GM12878 (cell line): ENCODE results near the gene ITGB2. TPM values are rescaled to one million over a fixed set of nuclear protein-coding genes. Genes with fewer than 3 reads are reported as not detected.

Source experiments
- ATAC-seq: fragments of 200-7000 bp; cut with Tn5 transposase; 3 replicates; pipeline ENCODE4 v1.9.1; 2020; ENCODE audit warnings: mild to moderate bottlenecking, moderate library complexity
- BruUV-seq: library from RNA; stranded (reverse); fragments of 400-500 nt; replicated peaks from 2 replicates; lab custom pipeline; 2021; lab: Mats Ljungman, UMichigan
- CTCF ChIA-PET: fragments of 300-600 bp; sonication (Branson Sonifier 250); formaldehyde crosslinking; extraction: SDS; loops from one replicate; lab custom pipeline; 2021; ENCODE audit warnings: inconsistent platforms; lab: Yijun Ruan, JAX
- POLR2A ChIA-PET: fragments of 350-600 bp; formaldehyde crosslinking; extraction: SDS; loops from one replicate; lab custom pipeline; 2021; ENCODE audit warnings: inconsistent platforms; lab: Charles Lee
- RAD21 ChIA-PET: fragments of 300-600 bp; sonication (Branson Sonifier 250); formaldehyde crosslinking; loops from one replicate; lab custom pipeline; 2023; ENCODE audit warnings: antibody characterized with exemption; ENCODE audit not compliant: unreplicated experiment; lab: Charles Lee
- SMC1A ChIA-PET: fragments of 300-600 bp; sonication (Branson Sonifier 250); formaldehyde crosslinking; loops from one replicate; lab custom pipeline; 2023; ENCODE audit not compliant: unreplicated experiment, uncharacterized antibody; lab: Charles Lee
- DNase-seq: peaks from one replicate; pipeline ENCODE4 v3.0.0-alpha.2; 2011; ENCODE audit warnings: low read depth, low spot score
- FAIRE-seq: peaks from 3 replicates; lab custom pipeline; 2011; peaks lifted over from hg19 to GRCh38; lab: Jason Lieb, UNC
- H2AFZ ChIP-seq: 2 replicates; pipeline ENCODE4 v1.6.0; 2011; ENCODE audit warnings: low read depth, low read length, control low read depth; ENCODE audit not compliant: control insufficient read depth
- H3K27ac ChIP-seq: 2 replicates; pipeline ENCODE4 v1.5.1; 2011; ENCODE audit warnings: control low read depth; ENCODE audit not compliant: control insufficient read depth, insufficient read depth
- H3K27me3 ChIP-seq, 2 experiments: replicated peaks in 1 of 2; 2 replicates each; pipeline versions ENCODE4 v1.6.0 to v1.6.1; 2011; ENCODE audit warnings: low read length in 1 of 2; ENCODE audit not compliant: control insufficient read depth in 2 of 2, insufficient read depth in 2 of 2
- H3K36me3 ChIP-seq, 2 experiments: 2 replicates each; pipeline ENCODE4 v1.5.1; 2011; ENCODE audit warnings: low read length in 1 of 2; ENCODE audit not compliant: control insufficient read depth in 2 of 2, insufficient read depth in 2 of 2
- H3K4me1 ChIP-seq: 2 replicates; pipeline ENCODE4 v1.6.1; 2011; ENCODE audit warnings: mild to moderate bottlenecking, low read length, moderate library complexity, mixed read lengths; ENCODE audit not compliant: control insufficient read depth, insufficient read depth
- H3K4me2 ChIP-seq: 2 replicates; pipeline ENCODE4 v1.6.0; 2011; ENCODE audit warnings: control low read depth; ENCODE audit not compliant: control insufficient read depth, insufficient read depth
- H3K4me3 ChIP-seq: fragments of 200-600 bp; sonication (generic); 2 replicates; pipeline ENCODE4 v1.5.1; 2016
- H3K79me2 ChIP-seq: 2 replicates; pipeline ENCODE4 v1.6.0; 2011; ENCODE audit warnings: low read length; ENCODE audit not compliant: control insufficient read depth, insufficient read depth
- H3K9ac ChIP-seq: 2 replicates; pipeline ENCODE4 v1.8.0; 2011; ENCODE audit warnings: low read length, control low read depth, mixed read lengths; ENCODE audit not compliant: control insufficient read depth, insufficient read depth
- H3K9me3 ChIP-seq: replicated peaks from 3 replicates; pipeline ENCODE4 v1.5.1; 2011; ENCODE audit warnings: mild to moderate bottlenecking, low read length; ENCODE audit not compliant: control insufficient read depth, insufficient read depth
- H4K20me1 ChIP-seq: 2 replicates; pipeline ENCODE4 v1.6.0; 2011; ENCODE audit not compliant: control insufficient read depth, insufficient read depth
- NFXL1 ChIP-seq: fragments of 450-650 bp; IDR thresholded peaks from 2 replicates; pipeline ENCODE4 v1.6.1; 2017; ENCODE audit warnings: antibody characterized with exemption, mild to moderate bottlenecking, borderline replicate concordance
- TARDBP ChIP-seq: IDR thresholded peaks from 2 replicates; pipeline ENCODE4 v1.6.1; 2016; ENCODE audit warnings: borderline replicate concordance
- WRNIP1 ChIP-seq: IDR thresholded peaks from 2 replicates; pipeline ENCODE4 v1.6.1; 2011; ENCODE audit warnings: low read depth, low read length, improper control_type of control experiment, borderline replicate concordance
- WGBS: methylation state at CpG from one replicate; pipeline ENCODE4 v1.1.6; 2016; ENCODE audit warnings: low lambda C conversion rate; ENCODE audit not compliant: insufficient replicate concordance, insufficient coverage; ENCODE audit errors: missing lambda C conversion rate; 5-methylcytosine and 5-hydroxymethylcytosine counted together
- in situ Hi-C: fragments of 300-500 bp; cut with MboI; formaldehyde crosslinking; loops from 9 replicates; pipeline ENCODE4 v1.14.3; 2018; ENCODE audit warnings: mixed read lengths
- intact Hi-C: fragments of 100-400 bp; cut with micrococcal nuclease; formaldehyde crosslinking; loops from one replicate; pipeline ENCODE4 v1.14.2; 2022; ENCODE audit not compliant: unreplicated experiment
- polyA plus RNA-seq, 11 experiments: library from polyadenylated mRNA; depleted of rRNA in 4 of 11; unstranded in 6 of 11; stranded (reverse) in 5 of 11; fragments of >200 nt; fragmentation: Nextera tagmentation in 4 of 11; fragmentation: Illumina TruSeq in 1 of 11; extraction: Ambion mirVana in 4 of 11; extraction: Trizol in 1 of 11; gene quantifications; 1 replicate in 1 of 11; 2 replicates in 10 of 11; pipeline versions ENCODE4 v1.2.1 to v1.2.3, GENCODE V29; 2011 to 2016; ENCODE audit warnings: inconsistent platforms in 2 of 11, missing spikeins in 2 of 11, low read depth in 1 of 11
- total RNA-seq, 4 experiments: library from RNA; depleted of rRNA in 3 of 4; stranded (reverse); fragments of >200 nt in 3 of 4; fragmentation: Illumina TruSeq in 1 of 4; extraction: Trizol in 1 of 4; gene quantifications; 2 replicates each; pipeline versions ENCODE4 v1.2.1 to v1.2.3, GENCODE V29; 2013 to 2021
- TF ChIP-seq, protein P1 (sequence below): fragments of 450-650 bp; IDR thresholded peaks from 2 replicates; pipeline ENCODE4 v1.6.1; 2017; ENCODE audit warnings: mild to moderate bottlenecking, moderate library complexity
- TF ChIP-seq, protein P2 (sequence below): fragments of 450-650 bp; IDR thresholded peaks from 2 replicates; pipeline ENCODE4 v1.6.1; 2016; ENCODE audit warnings: mild to moderate bottlenecking

The ITGB2 gene
- total and polyA plus RNA-seq, 10 of the 15 experiments (the other 5 are each of a cell fraction or from before 2014, with no cell fraction given), result 8.0 to 172 (median 58.9) TPM

DNA sequence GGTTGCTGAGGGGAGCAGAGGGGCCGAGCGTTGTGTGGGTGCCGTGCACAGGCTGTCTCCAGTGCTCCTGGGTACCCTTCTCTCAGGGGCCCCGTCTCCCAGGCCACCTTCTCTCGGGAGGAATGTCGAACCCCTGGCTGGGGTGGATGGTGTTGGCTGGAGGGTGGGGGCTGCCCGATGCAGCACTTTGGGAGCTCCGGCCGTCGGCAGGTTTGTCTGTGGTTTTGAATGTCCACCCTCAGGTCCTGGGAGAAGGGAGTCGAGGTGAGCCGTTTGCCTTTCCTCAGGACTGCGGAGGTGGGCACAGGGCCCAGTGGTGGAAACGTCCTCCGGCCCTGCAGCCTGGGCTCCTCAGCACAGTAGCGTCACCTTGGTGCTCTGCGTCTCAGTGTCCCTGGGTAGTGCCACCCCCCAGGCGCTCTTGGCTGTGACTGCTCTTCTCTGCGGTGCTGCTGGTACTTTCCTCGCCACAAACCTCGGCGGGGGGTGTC lies 33.6 kb upstream of the ITGB2 start (continued):
- TF ChIP-seq, protein P1, sequence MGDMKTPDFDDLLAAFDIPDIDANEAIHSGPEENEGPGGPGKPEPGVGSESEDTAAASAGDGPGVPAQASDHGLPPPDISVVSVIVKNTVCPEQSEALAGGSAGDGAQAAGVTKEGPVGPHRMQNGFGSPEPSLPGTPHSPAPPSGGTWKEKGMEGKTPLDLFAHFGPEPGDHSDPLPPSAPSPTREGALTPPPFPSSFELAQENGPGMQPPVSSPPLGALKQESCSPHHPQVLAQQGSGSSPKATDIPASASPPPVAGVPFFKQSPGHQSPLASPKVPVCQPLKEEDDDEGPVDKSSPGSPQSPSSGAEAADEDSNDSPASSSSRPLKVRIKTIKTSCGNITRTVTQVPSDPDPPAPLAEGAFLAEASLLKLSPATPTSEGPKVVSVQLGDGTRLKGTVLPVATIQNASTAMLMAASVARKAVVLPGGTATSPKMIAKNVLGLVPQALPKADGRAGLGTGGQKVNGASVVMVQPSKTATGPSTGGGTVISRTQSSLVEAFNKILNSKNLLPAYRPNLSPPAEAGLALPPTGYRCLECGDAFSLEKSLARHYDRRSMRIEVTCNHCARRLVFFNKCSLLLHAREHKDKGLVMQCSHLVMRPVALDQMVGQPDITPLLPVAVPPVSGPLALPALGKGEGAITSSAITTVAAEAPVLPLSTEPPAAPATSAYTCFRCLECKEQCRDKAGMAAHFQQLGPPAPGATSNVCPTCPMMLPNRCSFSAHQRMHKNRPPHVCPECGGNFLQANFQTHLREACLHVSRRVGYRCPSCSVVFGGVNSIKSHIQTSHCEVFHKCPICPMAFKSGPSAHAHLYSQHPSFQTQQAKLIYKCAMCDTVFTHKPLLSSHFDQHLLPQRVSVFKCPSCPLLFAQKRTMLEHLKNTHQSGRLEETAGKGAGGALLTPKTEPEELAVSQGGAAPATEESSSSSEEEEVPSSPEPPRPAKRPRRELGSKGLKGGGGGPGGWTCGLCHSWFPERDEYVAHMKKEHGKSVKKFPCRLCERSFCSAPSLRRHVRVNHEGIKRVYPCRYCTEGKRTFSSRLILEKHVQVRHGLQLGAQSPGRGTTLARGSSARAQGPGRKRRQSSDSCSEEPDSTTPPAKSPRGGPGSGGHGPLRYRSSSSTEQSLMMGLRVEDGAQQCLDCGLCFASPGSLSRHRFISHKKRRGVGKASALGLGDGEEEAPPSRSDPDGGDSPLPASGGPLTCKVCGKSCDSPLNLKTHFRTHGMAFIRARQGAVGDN, result no peak

DNA sequence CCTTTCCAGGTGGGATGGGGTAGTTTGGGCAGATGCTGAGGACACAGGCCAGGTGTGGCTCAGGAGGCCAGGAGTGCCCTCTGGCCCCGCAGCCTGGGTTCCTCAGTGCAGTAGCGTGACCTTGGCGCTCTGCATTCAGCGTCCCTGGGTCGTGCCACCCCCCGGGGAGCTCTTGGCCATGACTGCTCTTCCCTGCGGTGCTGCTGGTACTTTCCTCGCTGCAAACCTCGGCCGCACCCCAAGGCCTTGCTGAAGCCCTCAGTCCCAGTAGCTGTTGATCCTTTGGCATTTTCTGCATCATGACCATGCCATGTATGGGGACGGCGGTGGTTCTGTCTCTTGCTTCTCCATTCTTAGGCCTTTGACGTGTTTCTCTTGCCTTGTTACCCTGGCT lies 32.9 kb upstream of the ITGB2 start:
- intact Hi-C loops (no loop called here), in situ Hi-C loops (no loop called here)
- no peak overlapping the region for H3K9ac ChIP-seq
- no peaks in the 10 kb centered on the region for H3K4me1 ChIP-seq
- ChIA-PET CTCF (interaction anchor here (2.4 to 7.2 kb wide), 2 partner anchors 176 to 184 kb away, joined by 18 to 47 read pairs; no protein-coding TSS in a partner anchor), POLR2A (no interaction called here), RAD21 (interaction anchor here (1.2 to 11.2 kb wide), 3 partner anchors 12 to 185 kb away, joined by 4 to 141 read pairs (median 104); no protein-coding TSS in a partner anchor), SMC1A (interaction anchor here (0.8 kb wide), 1 partner anchor 185 kb away, joined by 3 read pairs; no protein-coding TSS in a partner anchor)
- peaks cover 6% of the 10 kb centered on the region; the same call in 1 of the 2 replicates for H4K20me1 ChIP-seq
- H3K4me3 ChIP-seq, result no peak overlapping the region
- DNase-seq, result no peak
- H3K79me2 ChIP-seq, result peaks cover 5% of the 10 kb centered on the region
- H2AFZ ChIP-seq, result no peak overlapping the region
- ATAC-seq, result no peak
- FAIRE-seq, result no peak
- no peaks in the 10 kb centered on the region for H3K9me3 ChIP-seq
- H3K36me3 ChIP-seq, result peaks cover 6 to 42% of the 10 kb centered on the region in 2 experiments; a peak in 3 of 4 replicates
- no peak overlapping the region for H3K27ac ChIP-seq
- no peak overlapping the region for H3K4me2 ChIP-seq
- H3K27me3 ChIP-seq, result no peaks in the 10 kb centered on the region
- 94% methylated on average over 13 of the region's 13 CpGs for WGBS
- no TSS peak for BruUV-seq
- TF ChIP-seq TARDBP (no peak), NFXL1 (no peak), WRNIP1 (no peak)
- TF ChIP-seq, protein P2, sequence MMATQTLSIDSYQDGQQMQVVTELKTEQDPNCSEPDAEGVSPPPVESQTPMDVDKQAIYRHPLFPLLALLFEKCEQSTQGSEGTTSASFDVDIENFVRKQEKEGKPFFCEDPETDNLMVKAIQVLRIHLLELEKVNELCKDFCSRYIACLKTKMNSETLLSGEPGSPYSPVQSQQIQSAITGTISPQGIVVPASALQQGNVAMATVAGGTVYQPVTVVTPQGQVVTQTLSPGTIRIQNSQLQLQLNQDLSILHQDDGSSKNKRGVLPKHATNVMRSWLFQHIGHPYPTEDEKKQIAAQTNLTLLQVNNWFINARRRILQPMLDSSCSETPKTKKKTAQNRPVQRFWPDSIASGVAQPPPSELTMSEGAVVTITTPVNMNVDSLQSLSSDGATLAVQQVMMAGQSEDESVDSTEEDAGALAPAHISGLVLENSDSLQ, result no peak
